Hepatocyte (in vitro differentiated cells): ENCODE measurements around the gene MINDY3. TPM values are rescaled to one million over a fixed set of nuclear protein-coding genes. Genes with fewer than 3 reads are reported as not detected.

ENCODE experiments used
- DNase-seq: peaks from one replicate; pipeline ENCODE4 v3.0.0-alpha.2; 2016; ENCODE audit warnings: low spot score
- H2AFZ ChIP-seq: fragments of 200-600 bp; sonication (generic); 2 replicates; pipeline ENCODE4 v1.6.0; 2016; ENCODE audit warnings: antibody characterized with exemption, mild to moderate bottlenecking
- H3K27ac ChIP-seq: fragments of 200-600 bp; sonication (generic); 2 replicates; pipeline ENCODE4 v1.5.1; 2016; ENCODE audit warnings: mild to moderate bottlenecking
- H3K27me3 ChIP-seq: fragments of 200-600 bp; sonication (generic); 2 replicates; pipeline ENCODE4 v1.6.1; 2016
- H3K36me3 ChIP-seq: fragments of 200-600 bp; sonication (generic); replicated peaks from 2 replicates; pipeline ENCODE4 v1.5.1; 2016; ENCODE audit warnings: low read depth; ENCODE audit not compliant: insufficient read depth
- H3K4me1 ChIP-seq: fragments of 200-600 bp; sonication (generic); 2 replicates; pipeline ENCODE4 v1.5.1; 2016; ENCODE audit warnings: mild to moderate bottlenecking, moderate library complexity; ENCODE audit not compliant: insufficient read depth
- H3K4me2 ChIP-seq: fragments of 200-600 bp; sonication (generic); 2 replicates; pipeline ENCODE4 v1.6.0; 2016
- H3K4me3 ChIP-seq: fragments of 200-600 bp; sonication (generic); 2 replicates; pipeline ENCODE4 v1.5.1; 2016; ENCODE audit warnings: mild to moderate bottlenecking
- H3K79me2 ChIP-seq: fragments of 200-600 bp; sonication (generic); 2 replicates; pipeline ENCODE4 v1.6.0; 2017; ENCODE audit warnings: mild to moderate bottlenecking
- H3K9me2 ChIP-seq: fragments of 200-600 bp; sonication (generic); replicated peaks from 2 replicates; pipeline ENCODE4 v1.6.0; 2017; ENCODE audit warnings: mild to moderate bottlenecking; ENCODE audit not compliant: insufficient read depth
- H3K9me3 ChIP-seq: fragments of 200-600 bp; sonication (generic); 2 replicates; pipeline ENCODE4 v1.5.1; 2016; ENCODE audit warnings: low read depth, mild to moderate bottlenecking
- H4K20me1 ChIP-seq: fragments of 200-600 bp; sonication (generic); 2 replicates; pipeline ENCODE4 v1.6.0; 2016; ENCODE audit warnings: mild to moderate bottlenecking; ENCODE audit not compliant: insufficient read depth, poor library complexity, severe bottlenecking
- EZH2 ChIP-seq: fragments of 200-600 bp; sonication (generic); IDR thresholded peaks from 2 replicates; pipeline ENCODE4 v1.6.1; 2016; ENCODE audit warnings: antibody characterized with exemption, mild to moderate bottlenecking, borderline replicate concordance
- EZH2phosphoT487 ChIP-seq: fragments of 200-600 bp; sonication (generic); IDR thresholded peaks from one replicate; pipeline ENCODE4 v1.6.1; 2018; ENCODE audit warnings: antibody characterized with exemption, mild to moderate bottlenecking, low read depth, moderate library complexity; ENCODE audit not compliant: unreplicated experiment, severe bottlenecking
- WGBS: methylation state at CpG from one replicate; pipeline ENCODE4 v1.1.6; 2016; ENCODE audit warnings: low lambda C conversion rate; ENCODE audit errors: missing lambda C conversion rate; 5-methylcytosine and 5-hydroxymethylcytosine counted together
- polyA plus RNA-seq: library from polyadenylated mRNA; unstranded; fragments of >200 nt; fragmentation: Nextera tagmentation; extraction: Ambion mirVana; gene quantifications from 2 replicates; pipeline ENCODE4 v1.2.1, GENCODE V29; 2016
- total RNA-seq: library from RNA; depleted of rRNA; stranded (reverse); fragments of >200 nt; gene quantifications from 2 replicates; pipeline ENCODE4 v1.2.3, GENCODE V29; 2014
- TF ChIP-seq, protein P1 (sequence below): fragments of 200-600 bp; sonication (generic); IDR thresholded peaks from 2 replicates; pipeline ENCODE4 v1.5.1; 2016; ENCODE audit warnings: antibody characterized with exemption, mild to moderate bottlenecking; ENCODE audit not compliant: poor library complexity

MINDY3 gene
- total and polyA plus RNA-seq, 2 experiments from 2014 or later = 16.5 to 37.6 TPM

DNA sequence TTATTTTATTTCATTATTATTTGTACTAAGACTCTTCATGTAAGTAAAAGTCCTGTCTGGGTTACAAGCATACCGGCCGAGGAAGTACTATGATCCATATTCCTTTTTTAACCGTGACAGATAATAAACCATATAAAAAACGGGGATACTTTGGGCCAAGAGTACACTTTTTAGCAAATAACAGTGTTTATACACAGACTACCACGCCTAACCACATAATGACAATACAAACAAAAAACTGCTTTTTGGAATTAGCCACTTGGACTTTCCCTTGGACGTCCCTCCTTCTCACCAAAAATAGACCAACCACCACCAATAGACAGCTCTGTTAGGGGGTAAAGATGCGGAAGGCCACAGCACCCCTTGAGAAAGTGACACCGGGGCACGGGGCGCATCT is 800 bp downstream of the MINDY3 start:
- H4K20me1 ChIP-seq = no peaks in the 10 kb centered on the region
- peak overlapping the region; percentile 60 for H3K4me3 ChIP-seq
- H3K27ac ChIP-seq = peak overlapping the region; percentile 67
- peak overlapping the region; percentile 73 for H3K4me2 ChIP-seq
- H3K4me1 ChIP-seq = peaks cover 29% of the 10 kb centered on the region
- no peaks in the 10 kb centered on the region for H3K9me2 ChIP-seq
- no peaks in the 10 kb centered on the region for H3K36me3 ChIP-seq
- no peaks in the 10 kb centered on the region for H3K9me3 ChIP-seq
- H3K27me3 ChIP-seq = peaks cover 7% of the 10 kb centered on the region
- H2AFZ ChIP-seq = peak overlapping the region; percentile 94
- 19% methylated on average over 10 of the region's 10 CpGs for WGBS
- H3K79me2 ChIP-seq = peaks cover 50% of the 10 kb centered on the region
- TF ChIP-seq, protein P1, sequence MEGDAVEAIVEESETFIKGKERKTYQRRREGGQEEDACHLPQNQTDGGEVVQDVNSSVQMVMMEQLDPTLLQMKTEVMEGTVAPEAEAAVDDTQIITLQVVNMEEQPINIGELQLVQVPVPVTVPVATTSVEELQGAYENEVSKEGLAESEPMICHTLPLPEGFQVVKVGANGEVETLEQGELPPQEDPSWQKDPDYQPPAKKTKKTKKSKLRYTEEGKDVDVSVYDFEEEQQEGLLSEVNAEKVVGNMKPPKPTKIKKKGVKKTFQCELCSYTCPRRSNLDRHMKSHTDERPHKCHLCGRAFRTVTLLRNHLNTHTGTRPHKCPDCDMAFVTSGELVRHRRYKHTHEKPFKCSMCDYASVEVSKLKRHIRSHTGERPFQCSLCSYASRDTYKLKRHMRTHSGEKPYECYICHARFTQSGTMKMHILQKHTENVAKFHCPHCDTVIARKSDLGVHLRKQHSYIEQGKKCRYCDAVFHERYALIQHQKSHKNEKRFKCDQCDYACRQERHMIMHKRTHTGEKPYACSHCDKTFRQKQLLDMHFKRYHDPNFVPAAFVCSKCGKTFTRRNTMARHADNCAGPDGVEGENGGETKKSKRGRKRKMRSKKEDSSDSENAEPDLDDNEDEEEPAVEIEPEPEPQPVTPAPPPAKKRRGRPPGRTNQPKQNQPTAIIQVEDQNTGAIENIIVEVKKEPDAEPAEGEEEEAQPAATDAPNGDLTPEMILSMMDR = no peak
- TF ChIP-seq EZH2 (no peak), EZH2phosphoT487 (no peak)
- DNase-seq = no peak

DNA sequence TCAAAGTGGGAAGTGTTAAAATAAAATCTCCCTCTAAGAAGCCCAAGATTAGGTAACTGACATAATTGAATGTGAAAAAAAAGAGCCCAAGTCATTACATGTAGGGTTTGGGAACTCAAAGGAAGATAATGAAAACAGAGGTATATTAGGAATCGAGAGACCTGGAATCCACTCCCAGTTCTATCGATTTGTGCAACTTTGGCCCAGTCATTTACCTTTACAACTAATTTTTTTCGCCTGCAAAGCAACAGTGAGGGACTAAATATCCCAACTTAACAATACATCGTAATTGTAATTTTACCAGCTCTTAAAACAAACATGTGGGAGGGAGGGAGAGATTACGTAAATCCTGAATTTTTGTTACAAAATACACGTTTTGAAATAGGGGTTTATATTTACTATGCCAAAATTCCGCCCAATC is 1.4 kb downstream of the MINDY3 start:
- WGBS = 84% methylated on average over 7 of the region's 7 CpGs
- Histone ChIP-seq H3K36me3 (no peaks in the 10 kb centered on the region), H3K27ac (no peak overlapping the region), H2AFZ (no peak overlapping the region), H3K27me3 (peaks cover 6% of the 10 kb centered on the region), H3K4me1 (peaks cover 29% of the 10 kb centered on the region), H3K4me2 (peak overlapping the region; percentile 73), H3K79me2 (peaks cover 56% of the 10 kb centered on the region), H3K9me2 (no peaks in the 10 kb centered on the region), H4K20me1 (no peaks in the 10 kb centered on the region), H3K4me3 (no peak overlapping the region), H3K9me3 (no peaks in the 10 kb centered on the region)
- DNase-seq = no peak
- TF ChIP-seq EZH2 = no peak
- TF ChIP-seq, protein P1 = no peak
- no peak for TF ChIP-seq EZH2phosphoT487

DNA sequence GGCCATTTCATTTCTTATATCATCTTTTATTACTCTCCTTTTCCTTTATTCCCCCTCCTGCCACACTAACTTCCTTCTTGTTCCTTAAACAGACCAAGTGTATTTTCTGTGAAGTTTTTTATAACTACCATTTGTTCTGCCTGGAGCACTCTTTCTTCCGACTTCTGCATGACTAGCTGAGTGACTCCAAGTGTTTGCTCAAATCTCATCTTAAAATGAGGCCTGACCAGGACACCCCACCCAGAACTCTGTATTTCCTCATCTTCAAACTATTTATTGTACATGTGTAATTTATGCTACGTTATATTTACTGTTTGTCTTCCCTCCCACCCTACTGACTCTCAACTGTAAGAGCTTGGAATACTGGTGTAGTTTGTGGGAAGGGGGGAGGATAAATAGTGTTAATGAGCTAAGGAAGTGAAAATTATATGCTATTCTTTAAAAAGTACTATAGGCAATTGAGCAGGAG is 3.2 kb downstream of the MINDY3 start:
- DNase-seq = no peak
- H3K27me3 ChIP-seq = peaks cover 4% of the 10 kb centered on the region
- no peak overlapping the region for H2AFZ ChIP-seq
- WGBS = 64% methylated on average over 2 of the region's 2 CpGs
- H3K36me3 ChIP-seq = no peaks in the 10 kb centered on the region
- TF ChIP-seq, protein P1 = no peak
- TF ChIP-seq EZH2phosphoT487 = no peak
- no peak for TF ChIP-seq EZH2
- H3K9me2 ChIP-seq = no peaks in the 10 kb centered on the region
- H3K4me3 ChIP-seq = no peak overlapping the region
- peak overlapping the region; percentile 73 for H3K4me2 ChIP-seq
- no peaks in the 10 kb centered on the region for H4K20me1 ChIP-seq
- H3K4me1 ChIP-seq = peaks cover 29% of the 10 kb centered on the region
- H3K79me2 ChIP-seq = peaks cover 72% of the 10 kb centered on the region
- peak overlapping the region; percentile 45 for H3K27ac ChIP-seq
- no peaks in the 10 kb centered on the region for H3K9me3 ChIP-seq
